Measurements from ENCODE around the gene MRGPRE.

Gene MRGPRE

DNA sequence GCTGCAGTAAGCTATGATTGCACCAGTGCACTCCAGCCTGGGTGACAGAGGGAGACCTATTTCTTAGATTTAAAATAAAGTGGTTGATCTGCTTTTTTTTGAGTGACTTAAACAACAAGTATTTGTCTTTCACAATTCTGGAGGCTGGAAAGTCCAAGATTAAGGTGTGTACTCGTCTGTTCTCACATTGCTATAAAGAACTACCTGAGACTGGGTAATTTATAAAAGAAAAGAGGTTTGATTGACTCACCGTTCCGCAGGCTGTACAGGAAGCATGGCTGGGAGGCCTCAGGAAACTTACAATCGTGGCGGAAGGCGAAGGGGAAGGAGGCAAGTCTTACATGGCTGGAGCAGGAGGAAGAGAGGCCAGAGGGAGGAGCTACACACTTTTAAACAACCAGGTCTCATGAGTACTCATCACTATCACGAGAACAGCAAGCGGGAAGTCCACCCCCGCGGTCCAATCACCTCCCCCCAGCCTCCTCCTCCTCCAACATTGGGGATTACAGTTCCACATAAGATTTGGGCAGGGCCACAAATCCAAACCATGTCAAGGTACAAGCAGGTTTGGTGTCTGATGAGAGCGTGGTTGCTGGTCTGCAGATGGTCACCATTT is 47.4 kb downstream of the MRGPRE start:
- Histone ChIP-seq H3K27me3 (ENCODE audit: insufficient read depth, insufficient read length) (no peaks in the 10 kb centered on the region), H3K36me3 (ENCODE audit: insufficient read depth, insufficient read length, low read length) (no peaks in the 10 kb centered on the region), H3K9me3 (ENCODE audit: insufficient read depth, low read length) (peaks cover 14% of the 10 kb centered on the region; the same call in 1 of the 2 replicates), H3K9ac (ENCODE audit: insufficient read length, low read depth) (no peak overlapping the region), H3K4me3 (ENCODE audit: insufficient read length, low read depth) (no peak overlapping the region), H3K4me1 (ENCODE audit: insufficient read depth, insufficient read length) (peaks cover 17% of the 10 kb centered on the region)
- no peak for DNase-seq (ENCODE audit: low read depth, low spot score)
- TF ChIP-seq SUZ12 (IDR thresholded peaks at IDR 0.05; ENCODE audit: extremely low read depth, insufficient read depth, insufficient read length) (no peak), YY1 (IDR thresholded peaks at IDR 0.05; ENCODE audit: insufficient read depth, insufficient read length) (no peak), ZNF274 (IDR thresholded peaks at IDR 0.05; ENCODE audit: low read depth, low read length) (no peak)

DNA sequence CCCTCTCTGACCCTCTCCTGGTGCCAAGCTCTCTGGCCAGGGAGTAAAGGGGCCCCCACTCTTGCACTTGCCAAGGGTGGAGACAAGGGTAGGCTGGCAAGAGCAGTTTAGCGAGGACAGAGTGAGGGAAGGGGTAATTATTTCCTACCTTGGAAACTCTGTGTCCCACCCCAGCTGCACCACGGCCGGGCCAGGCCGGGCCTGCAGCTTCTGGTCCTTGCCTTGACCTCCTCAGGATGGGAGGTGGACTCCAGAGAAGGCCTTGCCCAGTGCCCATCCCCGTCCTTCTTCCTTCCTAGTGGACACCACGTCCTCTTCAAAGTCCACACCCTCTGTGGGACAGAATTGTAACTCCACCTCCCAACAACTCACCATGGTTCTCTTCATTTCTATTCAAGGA is 48.7 kb downstream of the MRGPRE start:
- Histone ChIP-seq H3K4me3 (ENCODE audit: insufficient read length, low read depth) (no peak overlapping the region), H3K4me1 (ENCODE audit: insufficient read depth, insufficient read length) (peaks cover 11% of the 10 kb centered on the region), H3K27me3 (ENCODE audit: insufficient read depth, insufficient read length) (no peaks in the 10 kb centered on the region), H3K9me3 (ENCODE audit: insufficient read depth, low read length) (peaks cover 17% of the 10 kb centered on the region; the same call in 1 of the 2 replicates), H3K9ac (ENCODE audit: insufficient read length, low read depth) (no peak overlapping the region), H3K36me3 (ENCODE audit: insufficient read depth, insufficient read length, low read length) (no peaks in the 10 kb centered on the region)
- no peak for DNase-seq (ENCODE audit: low read depth, low spot score)
- TF ChIP-seq YY1 (IDR thresholded peaks at IDR 0.05; ENCODE audit: insufficient read depth, insufficient read length) (no peak), SUZ12 (IDR thresholded peaks at IDR 0.05; ENCODE audit: extremely low read depth, insufficient read depth, insufficient read length) (no peak), ZNF274 (IDR thresholded peaks at IDR 0.05; ENCODE audit: low read depth, low read length) (no peak)

DNA sequence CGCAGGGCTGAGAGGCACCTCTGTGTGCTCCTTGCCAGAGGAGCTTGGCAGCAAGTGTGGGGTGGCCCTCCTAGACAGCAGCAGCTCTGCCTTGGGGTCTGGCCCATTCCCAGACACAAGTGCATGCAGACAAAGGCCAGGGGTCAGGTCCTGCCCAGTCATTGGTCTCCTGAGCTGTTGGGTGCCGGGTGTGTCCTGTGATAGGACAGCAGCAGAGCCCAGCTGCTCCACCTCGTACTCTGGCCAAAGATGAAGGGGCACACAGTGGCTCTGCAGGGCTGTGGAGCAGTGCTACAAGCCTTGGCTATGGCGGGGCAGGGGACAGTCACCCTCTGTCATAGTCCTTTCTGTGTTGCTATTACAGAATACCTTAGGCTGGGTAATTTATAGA is 49.8 kb downstream of the MRGPRE start:
- H3K9me3 ChIP-seq (ENCODE audit: insufficient read depth, low read length) = peaks cover 17% of the 10 kb centered on the region; the same call in 1 of the 2 replicates
- H3K4me1 ChIP-seq (ENCODE audit: insufficient read depth, insufficient read length) = peaks cover 3% of the 10 kb centered on the region
- TF ChIP-seq SUZ12 (IDR thresholded peaks at IDR 0.05; ENCODE audit: extremely low read depth, insufficient read depth, insufficient read length) = no peak
- TF ChIP-seq ZNF274 (IDR thresholded peaks at IDR 0.05; ENCODE audit: low read depth, low read length) = no peak
- no peak for TF ChIP-seq YY1 (IDR thresholded peaks at IDR 0.05; ENCODE audit: insufficient read depth, insufficient read length)
- no peaks in the 10 kb centered on the region for H3K27me3 ChIP-seq (ENCODE audit: insufficient read depth, insufficient read length)
- no peaks in the 10 kb centered on the region for H3K36me3 ChIP-seq (ENCODE audit: insufficient read depth, insufficient read length, low read length)
- no peak overlapping the region for H3K9ac ChIP-seq (ENCODE audit: insufficient read length, low read depth)
- no peak for DNase-seq (ENCODE audit: low read depth, low spot score)
- no peak overlapping the region for H3K4me3 ChIP-seq (ENCODE audit: insufficient read length, low read depth)

DNA sequence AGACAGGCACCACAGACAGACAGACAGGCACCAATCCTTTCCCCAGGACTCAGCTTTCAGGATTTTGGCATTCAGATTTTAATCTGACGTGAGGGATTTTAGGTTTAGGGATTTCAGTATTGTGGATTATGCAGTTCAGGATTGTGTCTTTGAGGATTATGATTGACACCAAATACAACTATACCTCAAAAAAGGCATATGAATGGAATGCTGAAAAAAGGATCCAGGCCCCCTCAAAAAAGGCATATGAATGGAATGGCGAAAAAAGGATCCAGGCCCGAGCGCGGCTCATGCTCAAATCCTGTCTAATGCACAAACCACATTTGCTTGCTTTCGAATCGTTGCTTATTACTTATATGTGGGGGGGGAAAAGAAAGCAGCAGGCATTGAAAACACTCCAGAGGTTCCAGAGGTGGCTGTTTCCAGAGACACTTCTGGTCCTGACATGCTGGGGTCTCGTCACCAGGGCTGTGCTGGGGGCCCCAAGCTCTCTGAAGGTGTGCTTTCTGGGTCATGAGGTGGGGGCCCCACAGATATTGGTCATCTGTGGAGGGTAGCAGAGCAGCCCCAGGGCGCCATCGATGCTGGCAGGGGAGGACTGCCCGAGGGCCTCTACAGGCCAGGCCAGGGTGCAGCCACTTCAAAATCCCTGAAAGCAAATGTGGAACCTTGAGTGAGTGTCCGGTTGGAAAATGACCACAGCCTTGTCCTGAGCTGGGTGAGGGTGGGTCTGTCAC is 50.3 kb downstream of the MRGPRE start:
- H3K9me3 ChIP-seq (ENCODE audit: insufficient read depth, low read length) = peaks cover 22% of the 10 kb centered on the region
- no peak for DNase-seq (ENCODE audit: low read depth, low spot score)
- H3K4me1 ChIP-seq (ENCODE audit: insufficient read depth, insufficient read length) = peaks cover 3% of the 10 kb centered on the region
- no peak overlapping the region for H3K9ac ChIP-seq (ENCODE audit: insufficient read length, low read depth)
- no peaks in the 10 kb centered on the region for H3K27me3 ChIP-seq (ENCODE audit: insufficient read depth, insufficient read length)
- H3K4me3 ChIP-seq (ENCODE audit: insufficient read length, low read depth) = no peak overlapping the region
- no peaks in the 10 kb centered on the region for H3K36me3 ChIP-seq (ENCODE audit: insufficient read depth, insufficient read length, low read length)
- no peak for TF ChIP-seq ZNF274 (IDR thresholded peaks at IDR 0.05; ENCODE audit: low read depth, low read length)
- no peak for TF ChIP-seq YY1 (IDR thresholded peaks at IDR 0.05; ENCODE audit: insufficient read depth, insufficient read length)
- no peak for TF ChIP-seq SUZ12 (IDR thresholded peaks at IDR 0.05; ENCODE audit: extremely low read depth, insufficient read depth, insufficient read length)

DNA sequence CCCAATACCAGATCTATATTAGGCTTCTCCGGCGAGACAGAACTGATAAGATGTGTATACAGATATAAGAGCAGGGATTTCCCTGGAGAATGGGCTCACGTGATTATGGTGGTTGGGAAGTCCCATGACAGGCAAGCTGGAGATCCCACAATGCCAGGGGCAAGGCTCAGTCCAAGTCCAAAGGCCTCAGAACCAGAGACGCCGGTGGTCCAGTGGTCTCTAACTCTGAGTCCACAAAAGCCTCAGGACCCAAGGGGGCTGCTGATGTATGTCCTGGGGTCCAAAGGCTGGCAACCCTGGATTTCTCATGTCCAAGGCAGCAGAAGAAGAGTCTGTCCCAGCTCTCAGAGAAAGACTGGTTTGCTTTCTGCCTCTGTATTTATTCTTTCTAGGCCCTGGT is 51.3 kb downstream of the MRGPRE start:
- no peak for TF ChIP-seq YY1 (IDR thresholded peaks at IDR 0.05; ENCODE audit: insufficient read depth, insufficient read length)
- no peak for TF ChIP-seq SUZ12 (IDR thresholded peaks at IDR 0.05; ENCODE audit: extremely low read depth, insufficient read depth, insufficient read length)
- TF ChIP-seq ZNF274 (IDR thresholded peaks at IDR 0.05; ENCODE audit: low read depth, low read length) = no peak
- no peaks in the 10 kb centered on the region for H3K36me3 ChIP-seq (ENCODE audit: insufficient read depth, insufficient read length, low read length)
- peaks cover 32% of the 10 kb centered on the region for H3K9me3 ChIP-seq (ENCODE audit: insufficient read depth, low read length)
- H3K4me3 ChIP-seq (ENCODE audit: insufficient read length, low read depth) = no peak overlapping the region
- no peak for DNase-seq (ENCODE audit: low read depth, low spot score)
- H3K27me3 ChIP-seq (ENCODE audit: insufficient read depth, insufficient read length) = no peaks in the 10 kb centered on the region
- H3K9ac ChIP-seq (ENCODE audit: insufficient read length, low read depth) = no peak overlapping the region
- H3K4me1 ChIP-seq (ENCODE audit: insufficient read depth, insufficient read length) = peaks cover 3% of the 10 kb centered on the region

DNA sequence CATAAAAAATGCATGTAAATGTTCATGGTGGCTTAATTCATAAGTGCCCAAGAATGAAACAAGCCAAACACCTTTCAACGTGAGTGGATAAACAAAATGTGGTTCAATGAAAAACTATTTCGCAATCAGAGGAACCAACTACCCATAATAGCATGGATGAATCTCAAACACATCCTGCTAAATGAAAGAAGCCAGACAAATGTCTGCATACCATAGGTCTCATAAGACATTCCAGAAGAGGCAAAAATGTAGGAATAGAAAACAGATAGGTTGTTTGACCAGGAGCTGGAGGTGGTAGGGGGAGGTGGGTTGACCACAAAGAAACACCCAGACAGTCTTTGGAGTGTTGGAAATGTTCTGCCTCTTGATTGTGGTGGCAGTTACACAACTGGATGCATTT is 53.9 kb downstream of the MRGPRE start:
- no peak for DNase-seq (ENCODE audit: low read depth, low spot score)
- peaks cover 33% of the 10 kb centered on the region for H3K9me3 ChIP-seq (ENCODE audit: insufficient read depth, low read length)
- peaks cover 3% of the 10 kb centered on the region for H3K4me1 ChIP-seq (ENCODE audit: insufficient read depth, insufficient read length)
- no peaks in the 10 kb centered on the region for H3K36me3 ChIP-seq (ENCODE audit: insufficient read depth, insufficient read length, low read length)
- no peak overlapping the region for H3K9ac ChIP-seq (ENCODE audit: insufficient read length, low read depth)
- no peak overlapping the region for H3K4me3 ChIP-seq (ENCODE audit: insufficient read length, low read depth)
- no peak for TF ChIP-seq YY1 (IDR thresholded peaks at IDR 0.05; ENCODE audit: insufficient read depth, insufficient read length)
- TF ChIP-seq ZNF274 (IDR thresholded peaks at IDR 0.05; ENCODE audit: low read depth, low read length) = no peak
- no peak for TF ChIP-seq SUZ12 (IDR thresholded peaks at IDR 0.05; ENCODE audit: extremely low read depth, insufficient read depth, insufficient read length)
- H3K27me3 ChIP-seq (ENCODE audit: insufficient read depth, insufficient read length) = no peaks in the 10 kb centered on the region

DNA sequence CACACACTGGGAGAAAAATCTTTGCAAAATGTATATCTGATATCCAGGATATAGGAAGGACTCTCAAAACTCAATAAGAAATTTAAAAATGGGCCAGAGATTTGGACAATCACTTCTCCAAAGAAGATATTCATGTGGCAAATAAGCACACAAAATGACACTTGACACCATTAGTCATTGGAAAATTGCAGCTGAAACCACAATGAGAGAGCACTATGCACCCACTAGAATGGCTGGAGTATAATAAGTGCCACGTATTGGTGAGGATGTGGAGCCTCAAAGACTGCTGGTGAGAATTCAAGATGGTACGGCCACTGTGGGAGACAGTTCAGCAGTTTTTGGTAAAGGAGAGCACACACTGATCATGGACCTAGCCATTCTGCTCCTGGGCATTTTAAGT is 54.3 kb downstream of the MRGPRE start:
- Histone ChIP-seq H3K27me3 (ENCODE audit: insufficient read depth, insufficient read length) (no peaks in the 10 kb centered on the region), H3K4me1 (ENCODE audit: insufficient read depth, insufficient read length) (peaks cover 3% of the 10 kb centered on the region), H3K36me3 (ENCODE audit: insufficient read depth, insufficient read length, low read length) (no peaks in the 10 kb centered on the region), H3K4me3 (ENCODE audit: insufficient read length, low read depth) (no peak overlapping the region), H3K9me3 (ENCODE audit: insufficient read depth, low read length) (peaks cover 33% of the 10 kb centered on the region), H3K9ac (ENCODE audit: insufficient read length, low read depth) (no peak overlapping the region)
- DNase-seq (ENCODE audit: low read depth, low spot score) = no peak
- no peak for TF ChIP-seq SUZ12 (IDR thresholded peaks at IDR 0.05; ENCODE audit: extremely low read depth, insufficient read depth, insufficient read length)
- no peak for TF ChIP-seq YY1 (IDR thresholded peaks at IDR 0.05; ENCODE audit: insufficient read depth, insufficient read length)
- TF ChIP-seq ZNF274 (IDR thresholded peaks at IDR 0.05; ENCODE audit: low read depth, low read length) = no peak
